ENCODE data around the gene FAM9B.
"Not testable (repeated sequence)": the region's sequence is repeated elsewhere in the genome, so short reads cannot be mapped to it uniquely, and the experiment has no call there.

The FAM9B gene

DNA sequence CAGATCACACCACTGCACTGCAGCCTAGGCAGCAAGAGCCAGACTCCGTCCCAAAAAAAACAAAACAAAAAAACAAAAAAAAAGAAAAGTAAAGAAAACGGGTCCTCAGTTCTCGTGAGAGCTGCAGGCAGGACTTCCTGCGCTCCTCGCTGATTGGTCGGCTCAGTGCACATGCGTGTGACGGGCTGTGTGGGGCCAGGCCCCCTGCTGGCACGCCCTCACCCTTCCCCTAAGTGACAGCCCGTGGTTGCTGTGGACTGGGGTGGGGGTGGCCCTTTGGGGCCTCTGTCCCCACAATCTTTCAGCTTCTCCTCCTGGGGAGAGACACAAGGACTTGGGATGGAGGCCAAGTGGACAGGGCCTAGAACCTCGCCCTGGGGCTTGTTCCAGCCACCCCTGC is at the start of gene FAM9B:
FAM9B (minus strand) TSS at position 139 of the 400 bp plus-strand sequence. CDS start 1,141 bp downstream, outside the sequence.
- DNase-seq, result no peak

DNA sequence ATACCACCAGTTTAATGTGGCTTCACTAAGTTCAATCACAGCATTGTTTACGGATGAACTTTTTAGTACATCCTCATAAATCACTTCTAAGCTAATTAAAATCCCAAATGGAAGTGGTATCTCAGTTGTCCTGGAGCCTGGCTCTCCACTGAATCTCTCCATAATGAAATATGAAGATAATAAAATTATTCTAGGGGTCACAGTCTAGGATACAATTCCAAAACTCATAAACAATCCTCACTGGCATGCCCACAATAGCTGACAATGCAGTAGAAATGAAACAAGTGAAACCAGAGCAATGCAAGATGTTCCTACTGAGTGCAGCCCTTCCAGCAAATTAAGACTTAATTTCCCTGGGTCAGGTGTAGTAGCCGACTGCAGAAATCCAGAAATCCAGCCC is 47.3 kb upstream of the FAM9B start:
- DNase-seq, result no peak

DNA sequence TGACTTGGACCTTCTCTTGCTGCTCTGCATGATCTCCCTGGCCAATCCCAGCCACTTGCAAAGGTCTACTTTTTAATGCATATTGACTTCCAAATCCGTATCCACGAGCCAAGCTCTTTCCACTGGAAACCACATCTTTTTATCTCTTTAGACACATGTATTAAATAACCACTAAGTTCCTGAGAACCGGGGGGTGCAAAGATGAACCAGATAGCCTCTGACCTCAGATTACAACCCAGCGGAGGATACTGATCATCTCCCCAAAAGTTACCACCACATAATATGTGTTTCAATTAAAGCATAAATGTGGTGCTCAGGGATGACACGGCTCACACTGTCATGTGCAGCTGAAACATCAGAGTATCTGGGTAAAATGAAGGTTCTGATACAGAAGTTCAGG is 40.4 kb upstream of the FAM9B start:
- no peak for DNase-seq

DNA sequence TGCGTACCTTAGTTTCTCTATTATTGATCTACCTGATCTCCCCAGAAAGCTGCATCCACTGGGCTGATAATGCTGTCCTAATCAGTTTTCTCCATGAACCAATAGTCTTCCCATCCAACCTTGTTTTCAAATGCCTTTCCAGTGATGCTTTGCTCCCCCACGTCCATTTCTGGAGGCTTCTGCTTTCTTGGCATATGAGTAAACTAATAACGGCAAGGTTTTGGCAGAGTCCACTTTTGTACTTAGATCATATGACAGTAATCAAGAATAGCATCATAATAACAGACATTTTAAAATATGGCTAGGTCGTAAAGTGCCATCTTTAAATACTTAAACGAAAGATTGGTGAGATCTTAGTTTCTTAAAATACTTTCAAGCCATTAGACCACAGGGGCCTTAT is 38.4 kb upstream of the FAM9B start:
- no peak for DNase-seq

DNA sequence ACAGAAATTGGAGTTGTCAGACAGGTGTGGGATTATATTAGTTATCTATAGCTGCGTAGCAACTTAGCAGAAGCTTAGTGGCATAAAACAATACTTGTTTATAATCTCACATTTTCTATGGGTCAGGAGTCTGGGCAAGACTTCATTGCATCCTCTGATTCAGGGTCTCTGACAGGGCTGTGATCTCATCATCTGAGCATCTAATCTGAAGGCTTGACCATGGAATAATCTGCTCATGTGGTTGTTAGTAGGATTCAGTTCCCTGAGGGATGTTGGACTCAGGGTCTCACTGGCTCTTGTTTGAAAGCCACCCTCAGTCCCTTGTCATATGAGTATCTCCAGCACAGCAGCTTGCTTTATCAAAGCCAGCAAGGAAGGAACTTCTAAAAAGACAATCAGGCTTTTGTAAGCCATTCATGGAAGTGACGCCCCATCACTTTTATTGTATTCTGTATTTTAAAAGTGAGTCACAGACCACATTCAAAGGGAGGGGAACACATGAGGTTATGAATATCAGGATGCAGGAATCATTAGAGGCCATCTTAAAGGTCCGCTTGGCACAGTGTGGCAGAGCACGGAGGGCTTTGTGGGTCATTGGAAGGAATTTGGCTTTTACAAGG is 37.2 kb upstream of the FAM9B start:
- DNase-seq, result peak; percentile 6

DNA sequence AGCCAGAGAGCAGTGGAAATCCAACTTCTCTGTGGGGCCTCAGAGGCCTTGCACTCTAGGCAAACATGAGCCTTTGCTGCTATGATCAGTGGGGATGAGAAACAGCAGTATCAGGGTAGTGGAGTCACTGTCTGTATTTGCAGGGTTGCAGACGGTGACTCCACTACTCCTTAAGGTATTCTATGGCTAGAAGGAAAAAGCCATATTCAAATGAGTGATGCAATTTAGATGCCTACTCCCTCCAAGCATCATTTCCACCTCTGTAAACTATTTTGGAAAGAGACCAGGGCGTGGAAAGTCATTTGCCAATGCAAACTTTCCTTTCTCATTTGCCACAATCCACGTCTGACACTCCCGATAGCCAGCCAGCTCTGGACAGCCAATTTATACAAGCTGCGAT is 35.6 kb upstream of the FAM9B start:
- DNase-seq, result no peak

DNA sequence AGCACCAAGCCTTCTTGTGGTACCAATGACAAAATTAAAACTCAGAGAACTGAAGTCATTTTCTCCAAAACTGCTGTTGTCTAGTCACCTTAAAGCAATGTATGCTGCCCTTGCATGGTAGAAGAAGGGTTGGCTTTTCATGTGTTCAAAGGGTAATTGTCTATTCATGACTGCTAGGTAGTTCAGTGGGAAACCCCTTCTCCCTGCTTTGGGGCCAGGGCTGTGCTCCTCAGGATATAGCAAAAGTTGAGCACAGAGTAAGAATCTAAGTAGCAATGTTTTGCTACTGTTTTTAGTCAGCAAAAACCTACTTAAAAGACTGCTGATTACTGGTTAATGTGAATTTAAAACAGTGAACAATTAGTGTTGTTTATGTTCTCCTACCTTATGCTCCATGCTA is 30.8 kb upstream of the FAM9B start:
- no peak for DNase-seq

DNA sequence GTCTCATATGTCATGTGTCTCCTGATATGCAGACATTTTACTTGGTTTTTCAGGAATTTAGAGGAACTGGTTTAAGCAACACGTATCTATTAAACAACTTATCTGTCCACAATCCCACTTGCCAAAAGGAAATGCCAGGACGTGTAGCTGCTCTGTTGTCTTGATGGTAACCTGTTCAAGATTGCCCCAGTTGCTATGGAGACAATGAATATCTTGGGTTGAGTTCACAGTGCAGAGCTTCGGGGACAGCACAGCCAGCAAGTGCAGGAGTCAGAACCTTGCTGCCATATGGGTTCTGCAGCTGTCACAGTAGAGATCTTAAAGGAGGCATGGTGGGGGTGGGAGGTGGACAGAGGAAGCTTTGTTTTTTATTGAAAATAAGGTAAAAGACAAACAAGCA is 28.7 kb upstream of the FAM9B start:
- no peak for DNase-seq

DNA sequence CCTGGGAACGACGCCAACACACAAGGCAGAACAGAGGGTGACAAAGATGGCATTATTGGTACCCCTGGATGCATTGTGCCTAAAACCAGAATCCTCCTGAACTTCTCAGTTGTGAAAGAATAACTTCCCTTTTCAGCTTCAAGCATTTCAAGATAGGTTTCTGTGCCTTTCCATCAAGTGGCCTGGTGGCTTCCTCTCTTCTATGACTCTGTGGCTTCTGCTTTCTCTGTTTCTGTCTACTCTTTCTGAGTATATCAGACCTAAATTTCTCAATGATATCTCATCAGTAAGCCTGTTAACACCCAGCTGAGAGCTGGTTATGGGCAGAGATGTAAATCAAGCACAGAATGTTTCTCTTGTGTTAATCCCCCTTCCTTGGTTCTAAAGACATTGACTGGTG is 21.4 kb upstream of the FAM9B start:
- DNase-seq, result no peak

DNA sequence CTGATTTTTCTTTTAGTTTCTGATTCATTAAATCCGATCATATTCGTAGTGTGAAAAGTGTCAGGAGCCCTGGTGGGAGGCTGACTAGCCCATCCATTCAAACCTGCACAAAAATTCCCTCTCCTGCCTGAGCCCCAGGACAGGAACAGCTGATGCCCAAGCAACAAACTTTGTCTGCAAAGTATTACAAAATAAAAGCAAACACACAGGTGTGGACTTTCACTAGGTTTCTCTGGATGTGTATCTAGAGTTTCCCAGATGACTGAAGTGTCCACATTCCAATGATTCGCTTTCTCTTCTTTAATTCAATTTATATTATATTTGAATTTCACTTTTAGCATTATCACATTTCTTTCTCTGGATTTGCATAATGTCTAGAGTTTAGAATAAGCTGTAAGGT is 18.2 kb upstream of the FAM9B start:
- DNase-seq, result no peak

DNA sequence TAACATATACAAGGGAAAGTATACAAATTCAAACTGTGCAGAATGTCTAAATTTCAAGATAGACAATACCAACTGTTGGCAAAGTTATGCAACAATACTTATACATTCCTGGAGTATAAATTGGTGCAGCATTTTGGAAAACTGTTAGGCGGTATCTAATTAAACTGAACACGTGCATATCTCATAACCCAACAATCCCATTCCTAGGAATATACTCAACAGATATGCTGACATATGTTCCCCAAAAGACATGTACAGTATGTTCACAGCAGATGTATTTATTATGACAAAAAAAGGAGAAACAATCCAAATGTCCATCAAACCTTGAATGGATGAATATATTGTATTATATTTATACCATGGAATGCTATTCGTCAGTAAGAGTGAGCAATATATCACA is 16.4 kb upstream of the FAM9B start:
- DNase-seq, result no peak

DNA sequence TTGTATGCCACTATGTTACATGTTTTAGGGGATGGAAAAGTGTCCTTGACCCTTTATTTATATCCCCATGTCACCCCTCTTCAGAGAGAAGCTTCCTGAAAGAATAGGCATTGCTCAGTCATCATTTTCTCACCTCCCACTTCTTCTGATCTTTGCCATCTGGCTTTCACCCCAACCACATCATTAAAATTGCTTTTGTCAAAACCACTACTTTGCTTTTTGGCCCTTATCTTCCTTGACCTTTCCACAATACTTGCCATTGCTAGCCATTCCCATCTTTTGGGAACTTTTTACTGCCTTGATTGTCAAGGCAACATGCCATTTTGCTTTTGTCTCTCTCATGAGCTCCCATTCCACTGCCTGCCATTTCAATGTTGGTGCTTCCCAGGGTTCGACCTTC is 14.9 kb upstream of the FAM9B start:
- DNase-seq, result no peak

DNA sequence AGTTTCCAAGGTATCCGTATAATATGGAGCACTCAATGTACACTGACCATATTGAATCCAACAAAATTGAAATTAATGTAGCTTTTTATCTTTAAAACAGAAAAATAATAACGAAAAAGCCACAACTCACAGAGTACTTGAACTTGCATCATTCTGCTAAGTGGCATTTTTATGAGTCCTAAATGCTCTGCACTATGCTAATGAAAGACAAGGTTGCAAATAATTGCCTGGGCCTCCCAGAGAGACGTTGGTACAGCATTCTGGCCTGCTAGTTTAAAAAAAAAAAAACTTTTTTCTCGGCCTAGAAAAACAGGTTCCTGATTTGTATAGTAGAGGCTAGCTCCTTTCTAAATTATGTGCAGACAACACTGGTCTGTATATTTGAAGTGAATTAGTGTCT is 4.3 kb upstream of the FAM9B start:
- DNase-seq, result no peak

DNA sequence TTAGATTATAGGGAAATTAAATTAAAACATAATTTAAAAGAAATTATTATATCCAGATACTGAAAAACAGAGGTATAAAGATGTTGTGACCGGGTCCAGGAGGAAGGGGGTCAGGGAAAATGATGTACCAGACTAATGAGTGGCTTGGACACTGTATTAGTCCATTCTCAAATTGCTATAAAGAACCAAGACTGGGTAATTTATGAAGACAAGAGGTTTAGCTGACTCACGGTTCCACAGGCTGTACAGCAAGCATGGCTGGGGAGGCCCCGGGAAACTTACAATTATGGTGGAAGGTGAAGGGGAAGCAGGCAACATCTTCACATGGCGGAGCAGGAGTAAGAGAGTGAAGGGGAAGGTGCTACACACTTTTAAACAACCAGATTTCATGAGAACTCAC is 3.4 kb upstream of the FAM9B start:
- DNase-seq, result no peak

DNA sequence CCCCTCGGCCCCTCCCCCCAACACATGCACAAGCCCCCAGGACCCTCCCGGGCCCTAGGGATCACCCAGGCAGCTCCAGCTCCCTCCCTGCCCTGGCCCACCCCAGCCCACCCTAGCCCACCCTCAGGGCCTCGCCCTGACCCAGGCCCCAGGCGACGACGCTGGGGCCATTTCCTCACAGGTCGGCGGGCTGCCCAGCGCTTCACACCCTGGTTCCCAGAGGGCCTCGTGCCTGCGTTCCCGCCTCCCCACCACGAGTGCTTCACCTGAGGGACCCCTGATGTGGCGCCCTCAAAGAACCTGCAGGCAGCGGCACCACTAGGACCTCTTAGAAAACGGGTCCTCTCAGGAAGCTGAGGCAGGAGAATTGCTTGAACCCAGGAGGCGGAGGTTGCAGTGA is 341 bp downstream of the FAM9B start:
- DNase-seq, result no peak

DNA sequence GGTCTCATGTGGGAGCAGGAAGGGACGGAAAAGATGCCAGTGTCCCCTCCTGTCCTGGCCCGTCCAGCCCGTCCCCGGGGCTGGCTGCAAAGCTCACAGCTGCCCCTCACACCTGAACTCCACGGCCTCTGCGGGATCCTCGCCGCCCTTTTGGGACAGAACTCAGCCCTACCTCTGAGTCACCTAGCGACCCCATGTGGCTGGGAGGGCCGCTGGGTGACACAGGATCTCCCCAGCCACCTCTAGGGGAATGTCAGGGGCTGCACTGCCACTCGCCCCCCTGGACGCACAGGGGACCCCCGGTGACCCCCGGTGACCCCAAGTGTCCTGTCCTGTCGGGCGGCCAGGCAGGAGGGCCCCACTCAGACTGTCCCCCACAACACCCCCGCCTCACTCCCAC is 748 bp downstream of the FAM9B start:
- DNase-seq, result no peak

DNA sequence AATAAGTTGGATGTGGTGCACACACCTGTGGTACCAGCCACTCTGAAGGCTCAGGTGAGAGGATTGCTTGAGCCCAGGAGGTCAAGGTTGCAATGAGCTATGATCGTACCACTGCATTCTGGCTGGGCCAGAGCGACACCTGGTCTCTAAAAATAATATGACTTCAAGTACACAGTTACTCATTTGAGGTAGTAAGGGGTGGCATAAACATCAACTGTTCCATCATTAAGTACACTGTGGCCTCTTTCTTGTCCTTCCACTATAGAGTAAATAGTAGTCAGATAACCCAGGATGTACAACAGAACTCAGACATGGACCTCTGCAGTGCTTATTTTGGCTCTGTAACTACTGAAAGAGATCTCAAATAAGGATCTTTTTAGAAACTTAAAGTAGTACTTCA is 10.6 kb downstream of the FAM9B start:
- no peak for DNase-seq

DNA sequence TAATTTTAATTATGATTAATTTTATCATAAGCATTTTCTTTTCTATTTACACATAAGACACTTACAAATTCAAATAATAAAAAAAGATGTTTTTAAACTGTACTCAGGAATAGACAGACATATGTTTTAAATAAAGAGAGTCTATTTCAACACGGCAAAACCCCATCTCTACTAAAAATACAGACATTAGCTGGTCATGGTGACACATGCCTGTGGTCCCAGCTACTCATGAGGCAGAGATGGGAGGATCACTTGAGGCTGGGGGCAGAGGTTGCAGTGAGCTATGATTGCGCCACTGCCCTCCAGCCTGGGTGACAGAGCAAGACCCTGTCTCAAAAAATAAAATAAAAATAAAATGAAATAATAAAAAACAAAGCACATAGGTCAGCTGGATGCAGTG is 14.8 kb downstream of the FAM9B start:
- DNase-seq, result no peak

DNA sequence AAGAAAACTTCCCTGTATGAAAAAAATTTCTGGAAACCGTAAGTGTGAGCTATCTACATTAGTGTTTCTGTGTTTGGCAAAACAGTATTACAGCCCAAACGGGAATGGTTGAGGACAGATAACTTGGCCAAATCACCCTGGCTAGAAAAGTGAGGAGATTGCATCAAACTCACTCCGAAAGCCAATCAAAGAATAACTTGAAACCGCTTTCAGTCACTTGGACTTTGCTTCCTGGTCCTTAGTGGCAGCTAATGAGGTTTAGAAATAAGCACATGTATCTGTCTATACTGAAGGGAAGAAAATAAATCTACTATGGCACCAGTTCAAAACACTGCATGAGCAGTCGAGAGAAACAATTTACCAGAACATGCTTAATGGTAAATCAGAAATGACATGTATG is 15.6 kb downstream of the FAM9B start:
- DNase-seq, result not testable (repeated sequence)

DNA sequence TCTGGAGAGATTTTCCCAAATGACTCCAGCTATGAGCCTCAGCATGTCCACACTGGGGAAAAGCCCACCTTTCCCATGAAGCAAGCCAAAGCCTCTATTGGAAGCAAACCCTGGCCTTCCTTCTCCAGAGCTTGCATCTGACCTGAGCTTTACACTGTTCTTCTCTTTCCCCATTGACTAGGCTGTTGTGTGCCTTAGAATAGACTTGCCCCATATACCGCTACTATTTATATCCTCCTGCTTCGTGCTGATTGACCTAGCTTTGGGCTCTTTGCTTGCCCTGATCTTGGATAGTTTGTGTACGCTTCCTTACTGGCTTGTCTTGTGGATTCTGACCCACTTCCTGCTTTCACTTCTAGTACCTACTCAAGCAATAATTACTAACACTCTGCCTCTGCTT is 30.9 kb downstream of the FAM9B start:
- DNase-seq, result no peak

DNA sequence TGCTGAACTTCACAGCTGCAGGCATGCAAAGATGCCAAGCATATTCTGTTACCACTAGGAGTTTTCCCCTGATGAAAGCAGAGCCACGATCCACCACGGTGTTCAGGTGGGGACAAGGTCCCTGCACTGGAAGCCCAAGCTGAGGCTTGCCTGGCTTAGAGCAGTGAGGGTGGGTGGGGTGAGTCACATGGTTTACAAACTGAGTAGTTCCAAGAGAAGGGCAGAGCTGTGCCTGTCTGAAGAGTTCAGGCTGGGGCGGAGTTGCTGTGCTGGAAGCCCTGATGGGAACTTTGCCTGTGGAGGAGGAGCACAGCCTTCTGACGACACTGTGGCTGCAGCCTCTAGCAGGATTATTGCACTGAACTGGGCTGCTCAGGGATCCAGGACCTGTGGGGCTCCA is 45.5 kb downstream of the FAM9B start:
- peak; percentile 14 for DNase-seq

DNA sequence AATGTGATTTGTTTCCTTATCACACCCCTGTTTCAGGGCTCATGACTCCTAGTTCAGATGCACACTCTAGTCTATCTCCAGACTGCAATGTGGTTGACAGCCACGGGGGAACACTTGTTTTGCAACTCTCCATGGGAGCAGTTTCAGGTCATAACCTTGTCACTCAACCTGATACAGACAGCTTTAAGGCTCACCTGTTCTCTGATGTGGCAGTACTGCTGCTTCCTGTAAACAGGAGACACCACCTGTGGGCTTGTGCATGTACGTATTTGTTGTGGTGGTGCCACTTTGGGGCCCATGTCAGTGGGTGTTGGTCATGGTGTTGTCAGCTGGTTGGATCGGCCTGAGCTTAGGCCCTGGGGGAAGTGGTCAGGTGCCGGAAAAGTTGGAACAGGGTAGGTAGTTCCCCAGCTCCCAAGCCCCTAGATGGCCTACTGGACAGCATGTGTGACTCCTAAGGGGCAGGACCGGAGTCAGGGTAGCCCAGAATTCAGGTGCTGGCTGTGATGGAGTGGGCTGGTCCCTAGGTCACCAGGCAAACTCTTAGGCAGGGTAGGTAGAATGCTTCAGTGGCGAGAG is 46.2 kb downstream of the FAM9B start:
- DNase-seq, result no peak

DNA sequence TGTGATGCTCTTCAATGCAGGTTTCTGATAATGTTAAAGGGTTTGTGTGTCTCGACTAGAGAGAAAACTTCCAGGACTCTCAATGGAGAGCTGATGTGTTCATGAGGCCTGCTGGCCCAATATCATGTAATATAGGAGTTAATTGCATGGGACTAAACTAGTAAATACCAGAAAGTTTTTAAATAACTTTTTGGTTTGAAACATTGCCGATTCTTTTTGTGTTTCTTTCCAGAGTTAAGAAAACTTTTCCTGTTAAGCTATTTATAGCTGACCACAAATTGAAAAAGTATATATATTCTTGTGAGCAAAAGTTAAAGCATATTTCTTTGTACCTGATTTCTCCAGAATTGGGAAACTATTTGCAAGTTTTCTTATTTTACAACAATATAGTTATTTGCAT is 49.7 kb downstream of the FAM9B start:
- DNase-seq, result no peak

DNA sequence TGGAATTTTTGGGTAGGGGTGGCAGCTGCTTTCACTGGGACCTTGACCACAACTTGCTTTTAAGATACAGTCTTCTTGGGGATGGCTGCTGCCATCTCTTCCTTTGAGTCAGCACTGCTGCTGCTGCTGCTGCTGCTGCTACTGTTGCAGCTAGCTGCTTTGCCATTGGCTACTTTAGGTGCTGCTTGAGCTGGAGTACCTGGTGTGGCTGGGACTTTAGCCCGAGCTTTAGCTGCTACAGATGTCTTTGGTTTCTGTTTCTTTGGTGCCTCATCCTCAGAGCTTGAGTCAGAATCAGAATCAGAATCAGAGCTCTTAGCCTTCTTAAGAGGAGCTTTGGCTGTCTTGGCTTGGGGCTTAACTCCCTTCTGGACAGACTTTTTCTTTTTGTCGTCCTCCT is 52.2 kb downstream of the FAM9B start:
- no peak for DNase-seq

DNA sequence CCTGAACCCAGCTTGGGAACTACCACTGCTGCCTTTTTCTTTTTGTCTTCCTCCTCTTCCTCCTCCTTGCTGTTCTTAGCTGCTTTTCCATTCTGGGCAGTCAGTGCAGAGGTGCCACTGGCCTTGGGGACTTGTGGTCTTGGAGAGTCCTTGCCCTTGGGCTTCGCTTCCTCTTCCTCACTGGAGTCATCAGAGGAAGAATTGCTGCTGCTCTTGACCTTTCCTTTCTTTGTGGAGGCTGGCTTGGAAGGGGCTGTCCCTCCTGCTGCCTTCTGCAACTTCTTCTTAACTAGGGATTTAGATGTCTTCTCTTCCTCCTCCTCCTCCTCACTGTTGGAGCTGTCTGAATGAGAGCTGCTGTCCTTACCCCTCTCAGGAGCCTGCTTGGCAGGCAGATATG is 53.2 kb downstream of the FAM9B start:
- no peak for DNase-seq
